Measurements from ENCODE around the gene CDC42BPG. TPM values are rescaled to one million over a fixed set of nuclear protein-coding genes. Genes with fewer than 3 reads are reported as not detected.

CDC42BPG gene
- total and polyA plus RNA-seq, 2 of the 8 experiments (the other 6 are each of a cell fraction or from before 2014, with no cell fraction given) = 3.7 to 10.6 TPM

GRCh38 chr11:64882243-64882642 lies 37.8 kb upstream of the CDC42BPG start:
- Histone ChIP-seq H4K8ac (ENCODE audit: extremely low read depth, insufficient read depth, low read length) (no peak overlapping the region), H3K27ac (ENCODE audit: low read depth, low read length) (no peak overlapping the region), H4K5ac (ENCODE audit: insufficient read length, low read depth, low read length) (no peak overlapping the region), H2AK5ac (ENCODE audit: low read depth, low read length) (no peak overlapping the region), H3K4ac (replicated peaks; ENCODE audit: insufficient read length, low read depth, low read length) (no peak overlapping the region), H3K79me1 (ENCODE audit: low read depth, low read length) (no peaks in the 10 kb centered on the region), H2BK12ac (ENCODE audit: low read depth, low read length) (no peak overlapping the region), H2BK15ac (ENCODE audit: low read length) (no peak overlapping the region), H2BK5ac (ENCODE audit: low read depth, low read length) (no peak overlapping the region), H4K91ac (replicated peaks; ENCODE audit: insufficient read length, low read length) (no peak overlapping the region), H3K56ac (replicated peaks; ENCODE audit: insufficient read length, low read depth, low read length) (no peak overlapping the region), H2AFZ (ENCODE audit: low read length) (no peak overlapping the region), H4K20me1 (replicated peaks in 1 of 2; ENCODE audit: control insufficient read depth in 1 of 2, insufficient read depth in 2 of 2, low read length in 2 of 2) (no peaks in the 10 kb centered on the region), H3K4me3 (ENCODE audit: extremely low read depth in 1 of 4, insufficient read depth in 2 of 4, low read depth in 3 of 4, low read length in 4 of 4) (no peak overlapping the region), H2BK120ac (replicated peaks; ENCODE audit: low read depth, low read length) (no peak overlapping the region), H2BK20ac (ENCODE audit: low read length) (no peak overlapping the region), H3K36me3 (ENCODE audit: control insufficient read depth in 2 of 4, insufficient read depth in 4 of 4, low read length in 3 of 4) (no peaks in the 10 kb centered on the region), H3K79me2 (ENCODE audit: control insufficient read depth in 1 of 2, insufficient read depth in 2 of 2, low read length in 2 of 2) (no peaks in the 10 kb centered on the region), H3K4me1 (replicated peaks in 1 of 4; ENCODE audit: control insufficient read depth in 3 of 4, insufficient read depth in 4 of 4, low read length in 3 of 4) (peaks cover 0 to 15% (median 5%) of the 10 kb centered on the region in 4 experiments; a peak in 6 of 7 replicates), H3K9me3 (ENCODE audit: insufficient read depth in 2 of 2, low read depth in 1 of 2, low read length in 1 of 2) (no peaks in the 10 kb centered on the region), H3K14ac (ENCODE audit: insufficient read length) (no peak overlapping the region), H3K23ac (ENCODE audit: insufficient read length) (no peak overlapping the region), H3K4me2 (ENCODE audit: insufficient read depth in 1 of 2, low read depth in 2 of 2, low read length in 2 of 2) (no peak overlapping the region), H3K27me3 (replicated peaks in 1 of 4; ENCODE audit: control insufficient read depth in 3 of 4, extremely low read depth in 1 of 4, insufficient read depth in 3 of 4, low read length in 3 of 4) (peaks cover 0 to 4% (median 2%) of the 10 kb centered on the region in 4 experiments; a peak in 3 of 7 replicates), H3K18ac (ENCODE audit: extremely low read depth, low read length) (no peak overlapping the region), H3K23me2 (ENCODE audit: low read depth, low read length) (peaks cover 16% of the 10 kb centered on the region), H3K9ac (replicated peaks in 1 of 4; ENCODE audit: extremely low read depth in 1 of 4, low read depth in 3 of 4, low read length in 3 of 4) (no peak overlapping the region)
- WGBS, 2 experiments (ENCODE audit: extremely low coverage in 1 of 2, insufficient coverage in 1 of 2, insufficient read length in 1 of 2, insufficient replicate concordance in 2 of 2, low coverage in 1 of 2, low lambda C conversion rate in 2 of 2, missing lambda C conversion rate in 1 of 2) = 93% methylated on average over 5 of the region's 5 CpGs; no CpG with 5 or more reads in 1 of the 2 experiments
- DNase-seq (ENCODE audit: low read depth in 1 of 2, low spot score in 2 of 2) (no peak), FAIRE-seq (no peak)
- TF ChIP-seq CBX8 (IDR thresholded peaks at IDR 0.05; ENCODE audit: borderline replicate concordance, low read depth, low read length) (no peak), SP1 (IDR thresholded peaks at IDR 0.05; ENCODE audit: low read depth, low read length) (no peak), POU5F1 (IDR thresholded peaks at IDR 0.05; ENCODE audit: low read depth, low read length) (no peak), SIRT6 (IDR thresholded peaks at IDR 0.05; ENCODE audit: low read length) (no peak), RNF2 (IDR thresholded peaks at IDR 0.05; ENCODE audit: borderline replicate concordance, low read depth, low read length, missing control alignments, poor library complexity, severe bottlenecking) (no peak), RAD21 (IDR thresholded peaks at IDR 0.05 in 1 of 2, conservative IDR thresholded peaks at IDR 0.05 in 1 of 2; ENCODE audit: low read depth in 2 of 2, low read length in 2 of 2) (no peak)
- POLR2A ChIA-PET (ENCODE audit: partially characterized antibody) = interaction anchor here (24.6 kb wide), 1 partner anchor 24 kb away, joined by 408 read pairs; no protein-coding TSS in a partner anchor
- CTCF ChIA-PET (ENCODE audit: partially characterized antibody) = interaction anchor here (1.4 to 32.2 kb wide), 3 partner anchors 10 to 168 kb away, joined by 3 to 1058 read pairs (median 118); partner anchors contain the start of gene CDC42BPG
